Measurements from ENCODE around the gene NRP1.

NRP1 gene

GRCh38 chr10:33260403-33261149 is 73.9 kb downstream of the NRP1 start:
- no peaks in the 10 kb centered on the region for H3K4me1 ChIP-seq (ENCODE audit: control insufficient read depth in 1 of 2, insufficient read depth in 1 of 2, low read depth in 1 of 2, low read length in 1 of 2)

GRCh38 chr10:33258967-33259366 is 75.5 kb downstream of the NRP1 start:
- Histone ChIP-seq H3K27ac (no peak overlapping the region), H3K4me3 (ENCODE audit: low read depth in 1 of 2, low read length in 1 of 2) (no peak overlapping the region), H3K9me3 (no peaks in the 10 kb centered on the region), H3K36me3 (no peaks in the 10 kb centered on the region), H3K4me1 (ENCODE audit: control insufficient read depth in 1 of 2, insufficient read depth in 1 of 2, low read depth in 1 of 2, low read length in 1 of 2) (no peaks in the 10 kb centered on the region), H3K27me3 (no peaks in the 10 kb centered on the region)
- TF ChIP-seq CTCF (IDR thresholded peaks at IDR 0.05) = no peak

More at GRCh38 chr10:33260403-33261149, 73.9 kb downstream of the NRP1 start:
- TF ChIP-seq CTCF (IDR thresholded peaks at IDR 0.05) = no peak
- H3K36me3 ChIP-seq = no peaks in the 10 kb centered on the region
- no peaks in the 10 kb centered on the region for H3K9me3 ChIP-seq
- no peak overlapping the region for H3K4me3 ChIP-seq (ENCODE audit: low read depth in 1 of 2, low read length in 1 of 2)
- no peaks in the 10 kb centered on the region for H3K27me3 ChIP-seq
- no peak overlapping the region for H3K27ac ChIP-seq

- Histone ChIP-seq H3K36me3 (no peaks in the 10 kb centered on the region), H3K27ac (no peak overlapping the region), H3K4me1 (ENCODE audit: control insufficient read depth in 1 of 2, insufficient read depth in 1 of 2, low read depth in 1 of 2, low read length in 1 of 2) (no peaks in the 10 kb centered on the region), H3K27me3 (no peaks in the 10 kb centered on the region), H3K4me3 (ENCODE audit: low read depth in 1 of 2, low read length in 1 of 2) (no peak overlapping the region), H3K9me3 (no peaks in the 10 kb centered on the region)
- no peak for TF ChIP-seq CTCF (IDR thresholded peaks at IDR 0.05)
Measured at GRCh38 chr10:33257439-33258080, 76.9 kb downstream of the NRP1 start.

- Histone ChIP-seq H3K9me3 (no peaks in the 10 kb centered on the region), H3K36me3 (no peaks in the 10 kb centered on the region), H3K4me1 (ENCODE audit: control insufficient read depth in 1 of 2, insufficient read depth in 1 of 2, low read depth in 1 of 2, low read length in 1 of 2) (no peaks in the 10 kb centered on the region), H3K27ac (no peak overlapping the region), H3K27me3 (no peaks in the 10 kb centered on the region), H3K4me3 (ENCODE audit: low read depth in 1 of 2, low read length in 1 of 2) (no peak overlapping the region)
- TF ChIP-seq CTCF (IDR thresholded peaks at IDR 0.05) = no peak
Measured at GRCh38 chr10:33256458-33256857, 78.0 kb downstream of the NRP1 start.

- no peaks in the 10 kb centered on the region for H3K9me3 ChIP-seq
- H3K4me3 ChIP-seq (ENCODE audit: low read depth in 1 of 2, low read length in 1 of 2) = no peak overlapping the region
- H3K27ac ChIP-seq = no peak overlapping the region
- TF ChIP-seq CTCF (IDR thresholded peaks at IDR 0.05) = no peak
- no peaks in the 10 kb centered on the region for H3K36me3 ChIP-seq
- no peaks in the 10 kb centered on the region for H3K27me3 ChIP-seq
- no peaks in the 10 kb centered on the region for H3K4me1 ChIP-seq (ENCODE audit: control insufficient read depth in 1 of 2, insufficient read depth in 1 of 2, low read depth in 1 of 2, low read length in 1 of 2)
Measured at GRCh38 chr10:33254556-33255160, 79.8 kb downstream of the NRP1 start.

Measured in neutrophil (primary cell).